ENCODE data around the gene CEP89. TPM values are rescaled to one million over a fixed set of nuclear protein-coding genes. Genes with fewer than 3 reads are reported as not detected.
A peak's percentile ranks its signal among the peaks of the same experiment; 100 is the strongest.

Gene CEP89
- total RNA-seq, 1 experiment from 2014 or later: 21.1 TPM

DNA sequence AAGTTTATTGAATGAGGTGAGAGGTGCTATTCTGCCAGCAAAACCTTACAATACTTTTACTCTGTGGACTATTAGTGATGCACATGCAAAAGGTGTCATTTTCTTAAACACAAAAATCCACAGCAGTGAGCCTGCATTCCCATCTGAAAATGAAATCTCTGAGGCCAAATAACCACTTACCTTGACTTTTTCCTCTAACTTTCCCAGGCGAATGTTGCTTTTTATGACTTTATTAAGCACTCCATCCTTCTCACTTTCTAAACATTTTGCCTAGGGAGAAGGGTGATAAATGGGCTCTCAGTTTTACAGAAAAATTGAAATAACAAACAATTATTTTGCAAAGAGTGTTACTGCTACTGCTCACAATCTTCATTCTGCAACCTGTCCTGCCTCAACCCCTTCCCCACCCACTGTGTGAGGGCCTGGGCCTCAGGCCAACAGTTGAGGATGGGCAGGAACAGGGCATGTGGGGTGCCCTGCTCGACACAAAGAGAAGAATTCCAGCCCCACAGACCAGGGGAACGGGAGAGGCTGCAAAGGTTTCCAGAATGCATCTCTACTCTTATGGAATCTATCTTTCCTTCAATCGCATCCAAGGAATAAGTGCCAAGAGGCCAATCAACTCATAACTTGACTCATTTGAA is 84.1 kb downstream of the CEP89 start:
- no peak for ATAC-seq
- no peak for DNase-seq (ENCODE audit: low spot score)
- H3K27me3 Mint-ChIP-seq (ENCODE audit: low read depth): no peaks in the 10 kb centered on the region
- ChIA-PET CTCF (interaction anchor here (1.0 kb wide), 1 partner anchor 100 kb away, joined by 3 read pairs; no protein-coding TSS in a partner anchor), POLR2A (no interaction called here)
- H3K4me1 Mint-ChIP-seq: 0 out of 2 replicates have a peak, but pooled peaks cover 3% of the 10 kb centered on the region
- H3K4me3 Mint-ChIP-seq: no peak overlapping the region
- TF ChIP-seq JAZF1 (CRISPR knock-in tag; IDR thresholded peaks at IDR 0.05) (no peak), GABPB1 (CRISPR knock-in tag; IDR thresholded peaks at IDR 0.05) (no peak), ETV6 (CRISPR knock-in tag; IDR thresholded peaks at IDR 0.05) (no peak), TEAD1 (CRISPR knock-in tag; IDR thresholded peaks at IDR 0.05) (no peak)
- TF ChIP-seq, protein P1, sequence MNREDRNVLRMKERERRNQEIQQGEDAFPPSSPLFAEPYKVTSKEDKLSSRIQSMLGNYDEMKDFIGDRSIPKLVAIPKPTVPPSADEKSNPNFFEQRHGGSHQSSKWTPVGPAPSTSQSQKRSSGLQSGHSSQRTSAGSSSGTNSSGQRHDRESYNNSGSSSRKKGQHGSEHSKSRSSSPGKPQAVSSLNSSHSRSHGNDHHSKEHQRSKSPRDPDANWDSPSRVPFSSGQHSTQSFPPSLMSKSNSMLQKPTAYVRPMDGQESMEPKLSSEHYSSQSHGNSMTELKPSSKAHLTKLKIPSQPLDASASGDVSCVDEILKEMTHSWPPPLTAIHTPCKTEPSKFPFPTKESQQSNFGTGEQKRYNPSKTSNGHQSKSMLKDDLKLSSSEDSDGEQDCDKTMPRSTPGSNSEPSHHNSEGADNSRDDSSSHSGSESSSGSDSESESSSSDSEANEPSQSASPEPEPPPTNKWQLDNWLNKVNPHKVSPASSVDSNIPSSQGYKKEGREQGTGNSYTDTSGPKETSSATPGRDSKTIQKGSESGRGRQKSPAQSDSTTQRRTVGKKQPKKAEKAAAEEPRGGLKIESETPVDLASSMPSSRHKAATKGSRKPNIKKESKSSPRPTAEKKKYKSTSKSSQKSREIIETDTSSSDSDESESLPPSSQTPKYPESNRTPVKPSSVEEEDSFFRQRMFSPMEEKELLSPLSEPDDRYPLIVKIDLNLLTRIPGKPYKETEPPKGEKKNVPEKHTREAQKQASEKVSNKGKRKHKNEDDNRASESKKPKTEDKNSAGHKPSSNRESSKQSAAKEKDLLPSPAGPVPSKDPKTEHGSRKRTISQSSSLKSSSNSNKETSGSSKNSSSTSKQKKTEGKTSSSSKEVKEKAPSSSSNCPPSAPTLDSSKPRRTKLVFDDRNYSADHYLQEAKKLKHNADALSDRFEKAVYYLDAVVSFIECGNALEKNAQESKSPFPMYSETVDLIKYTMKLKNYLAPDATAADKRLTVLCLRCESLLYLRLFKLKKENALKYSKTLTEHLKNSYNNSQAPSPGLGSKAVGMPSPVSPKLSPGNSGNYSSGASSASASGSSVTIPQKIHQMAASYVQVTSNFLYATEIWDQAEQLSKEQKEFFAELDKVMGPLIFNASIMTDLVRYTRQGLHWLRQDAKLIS (CRISPR knock-in tag; IDR thresholded peaks at IDR 0.05; ENCODE audit: borderline replicate concordance): no peak
- TF ChIP-seq, protein P2, sequence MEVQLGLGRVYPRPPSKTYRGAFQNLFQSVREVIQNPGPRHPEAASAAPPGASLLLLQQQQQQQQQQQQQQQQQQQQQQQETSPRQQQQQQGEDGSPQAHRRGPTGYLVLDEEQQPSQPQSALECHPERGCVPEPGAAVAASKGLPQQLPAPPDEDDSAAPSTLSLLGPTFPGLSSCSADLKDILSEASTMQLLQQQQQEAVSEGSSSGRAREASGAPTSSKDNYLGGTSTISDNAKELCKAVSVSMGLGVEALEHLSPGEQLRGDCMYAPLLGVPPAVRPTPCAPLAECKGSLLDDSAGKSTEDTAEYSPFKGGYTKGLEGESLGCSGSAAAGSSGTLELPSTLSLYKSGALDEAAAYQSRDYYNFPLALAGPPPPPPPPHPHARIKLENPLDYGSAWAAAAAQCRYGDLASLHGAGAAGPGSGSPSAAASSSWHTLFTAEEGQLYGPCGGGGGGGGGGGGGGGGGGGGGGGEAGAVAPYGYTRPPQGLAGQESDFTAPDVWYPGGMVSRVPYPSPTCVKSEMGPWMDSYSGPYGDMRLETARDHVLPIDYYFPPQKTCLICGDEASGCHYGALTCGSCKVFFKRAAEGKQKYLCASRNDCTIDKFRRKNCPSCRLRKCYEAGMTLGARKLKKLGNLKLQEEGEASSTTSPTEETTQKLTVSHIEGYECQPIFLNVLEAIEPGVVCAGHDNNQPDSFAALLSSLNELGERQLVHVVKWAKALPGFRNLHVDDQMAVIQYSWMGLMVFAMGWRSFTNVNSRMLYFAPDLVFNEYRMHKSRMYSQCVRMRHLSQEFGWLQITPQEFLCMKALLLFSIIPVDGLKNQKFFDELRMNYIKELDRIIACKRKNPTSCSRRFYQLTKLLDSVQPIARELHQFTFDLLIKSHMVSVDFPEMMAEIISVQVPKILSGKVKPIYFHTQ (CRISPR knock-in tag; IDR thresholded peaks at IDR 0.05): no peak
- H3K9me3 Mint-ChIP-seq: peaks cover 9% of the 10 kb centered on the region
- H3K27ac Mint-ChIP-seq: no peak overlapping the region
- H3K36me3 Mint-ChIP-seq: peaks cover 11% of the 10 kb centered on the region

DNA sequence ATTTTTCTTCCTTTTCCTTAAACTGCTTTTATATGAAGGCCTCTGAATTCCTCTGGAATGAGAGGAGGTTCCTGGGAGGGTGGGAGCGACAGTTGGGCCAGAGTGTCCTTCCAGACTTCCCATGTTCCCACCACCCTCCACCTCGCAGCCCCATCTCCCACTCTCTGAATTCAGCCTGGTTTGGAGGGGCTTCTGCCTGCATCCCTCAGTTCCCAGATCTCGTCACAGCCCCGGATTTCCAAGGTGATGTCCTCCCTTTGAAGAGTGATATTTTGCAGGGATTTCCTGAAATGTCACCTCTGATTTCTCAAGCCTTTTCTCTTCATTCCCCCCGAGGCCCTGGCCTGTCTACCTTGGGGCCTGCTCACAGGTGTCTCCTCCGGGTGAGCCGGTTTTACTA is 85.5 kb downstream of the CEP89 start:
- TF ChIP-seq, protein P3, sequence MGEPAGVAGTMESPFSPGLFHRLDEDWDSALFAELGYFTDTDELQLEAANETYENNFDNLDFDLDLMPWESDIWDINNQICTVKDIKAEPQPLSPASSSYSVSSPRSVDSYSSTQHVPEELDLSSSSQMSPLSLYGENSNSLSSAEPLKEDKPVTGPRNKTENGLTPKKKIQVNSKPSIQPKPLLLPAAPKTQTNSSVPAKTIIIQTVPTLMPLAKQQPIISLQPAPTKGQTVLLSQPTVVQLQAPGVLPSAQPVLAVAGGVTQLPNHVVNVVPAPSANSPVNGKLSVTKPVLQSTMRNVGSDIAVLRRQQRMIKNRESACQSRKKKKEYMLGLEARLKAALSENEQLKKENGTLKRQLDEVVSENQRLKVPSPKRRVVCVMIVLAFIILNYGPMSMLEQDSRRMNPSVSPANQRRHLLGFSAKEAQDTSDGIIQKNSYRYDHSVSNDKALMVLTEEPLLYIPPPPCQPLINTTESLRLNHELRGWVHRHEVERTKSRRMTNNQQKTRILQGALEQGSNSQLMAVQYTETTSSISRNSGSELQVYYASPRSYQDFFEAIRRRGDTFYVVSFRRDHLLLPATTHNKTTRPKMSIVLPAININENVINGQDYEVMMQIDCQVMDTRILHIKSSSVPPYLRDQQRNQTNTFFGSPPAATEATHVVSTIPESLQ (CRISPR knock-in tag; IDR thresholded peaks at IDR 0.05): no peak
- TF ChIP-seq NR1H2 (CRISPR knock-in tag; IDR thresholded peaks at IDR 0.05): no peak
- TF ChIP-seq HMGA2 (CRISPR knock-in tag; IDR thresholded peaks at IDR 0.05): no peak
- TF ChIP-seq MXD4 (CRISPR knock-in tag; IDR thresholded peaks at IDR 0.05; ENCODE audit: borderline replicate concordance): no peak
- no peak for TF ChIP-seq GABPB1 (CRISPR knock-in tag; IDR thresholded peaks at IDR 0.05)
- TF ChIP-seq, protein P2 (CRISPR knock-in tag; IDR thresholded peaks at IDR 0.05): no peak
- no peak for TF ChIP-seq ELF4 (CRISPR knock-in tag; IDR thresholded peaks at IDR 0.05; ENCODE audit: low read depth)
- no peak for TF ChIP-seq FOXP1 (CRISPR knock-in tag; IDR thresholded peaks at IDR 0.05; ENCODE audit: borderline replicate concordance)
- TF ChIP-seq, protein P4, sequence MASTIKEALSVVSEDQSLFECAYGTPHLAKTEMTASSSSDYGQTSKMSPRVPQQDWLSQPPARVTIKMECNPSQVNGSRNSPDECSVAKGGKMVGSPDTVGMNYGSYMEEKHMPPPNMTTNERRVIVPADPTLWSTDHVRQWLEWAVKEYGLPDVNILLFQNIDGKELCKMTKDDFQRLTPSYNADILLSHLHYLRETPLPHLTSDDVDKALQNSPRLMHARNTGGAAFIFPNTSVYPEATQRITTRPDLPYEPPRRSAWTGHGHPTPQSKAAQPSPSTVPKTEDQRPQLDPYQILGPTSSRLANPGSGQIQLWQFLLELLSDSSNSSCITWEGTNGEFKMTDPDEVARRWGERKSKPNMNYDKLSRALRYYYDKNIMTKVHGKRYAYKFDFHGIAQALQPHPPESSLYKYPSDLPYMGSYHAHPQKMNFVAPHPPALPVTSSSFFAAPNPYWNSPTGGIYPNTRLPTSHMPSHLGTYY (CRISPR knock-in tag; IDR thresholded peaks at IDR 0.05): no peak
- DNase-seq (ENCODE audit: low spot score) (no peak), ATAC-seq (no peak)
- ChIA-PET CTCF (no interaction called here), POLR2A (no interaction called here)
- no peaks in the 10 kb centered on the region for H3K27me3 Mint-ChIP-seq (ENCODE audit: low read depth)
- peaks cover under 1% of the 10 kb centered on the region; the same call in 1 of the 2 replicates for H3K9me3 Mint-ChIP-seq
- H3K27ac Mint-ChIP-seq: peak overlapping the region; percentile 44; the same call in 1 of the 2 replicates
- no peak overlapping the region for H3K4me3 Mint-ChIP-seq
- H3K4me1 Mint-ChIP-seq: 0 out of 2 replicates have a peak, but pooled peaks cover 2% of the 10 kb centered on the region
- peaks cover 2% of the 10 kb centered on the region for H3K36me3 Mint-ChIP-seq
